ENCODE results near the gene TMEM132D.

GRCh38 chr12:129083121-129083840, 820.5 kb downstream of the TMEM132D start:
- TF ChIP-seq POLR2A (IDR thresholded peaks at IDR 0.05) (no peak), CTCF (IDR thresholded peaks at IDR 0.05) (no peak)
